Calu3 (cell line): ENCODE measurements around the gene MAP3K20. TPM values are rescaled to one million over a fixed set of nuclear protein-coding genes. Genes with fewer than 3 reads are reported as not detected.
A peak's percentile ranks its signal among the peaks of the same experiment; 100 is the strongest.
"Not testable (repeated sequence)": the region's sequence is repeated elsewhere in the genome, so short reads cannot be mapped to it uniquely, and the experiment has no call there.

Experiments used
- BruUV-seq: library from RNA; stranded (reverse); fragments of 400-500 nt; replicated peaks from 2 replicates; lab custom pipeline; 2021; lab: Mats Ljungman, UMichigan
- CTCF ChIA-PET: fragments of 300-600 bp; sonication (Branson Sonifier 250); formaldehyde crosslinking; loops from one replicate; lab custom pipeline; 2022; ENCODE audit warnings: antibody characterized with exemption; lab: Charles Lee
- DNase-seq: peaks from one replicate; pipeline ENCODE4 v3.0.0; 2022
- H3K27ac Mint-ChIP-seq: one replicate; pipeline ENCODE4 v1.8.0; 2022; ENCODE audit warnings: mixed read lengths; ENCODE audit not compliant: unreplicated experiment
- H3K27me3 Mint-ChIP-seq: one replicate; pipeline ENCODE4 v1.8.0; 2022; ENCODE audit warnings: mixed read lengths; ENCODE audit not compliant: unreplicated experiment
- H3K36me3 Mint-ChIP-seq: one replicate; pipeline ENCODE4 v1.8.0; 2022; ENCODE audit warnings: mild to moderate bottlenecking, moderate library complexity, mixed read lengths; ENCODE audit not compliant: insufficient read depth, unreplicated experiment
- H3K4me1 Mint-ChIP-seq: one replicate; pipeline ENCODE4 v1.8.0; 2022; ENCODE audit warnings: mild to moderate bottlenecking, low read depth, mixed read lengths; ENCODE audit not compliant: unreplicated experiment
- H3K4me3 Mint-ChIP-seq: one replicate; pipeline ENCODE4 v1.8.0; 2022; ENCODE audit warnings: mild to moderate bottlenecking, low read depth, moderate library complexity, mixed read lengths; ENCODE audit not compliant: unreplicated experiment
- H3K9me3 Mint-ChIP-seq: one replicate; pipeline ENCODE4 v1.8.0; 2022; ENCODE audit warnings: low read depth, mixed read lengths; ENCODE audit not compliant: unreplicated experiment
- intact Hi-C: fragments of 100-400 bp; cut with micrococcal nuclease; formaldehyde crosslinking; loops from one replicate; pipeline ENCODE4 v1.10.0; 2022; ENCODE audit not compliant: unreplicated experiment
- total RNA-seq: library from RNA; stranded (reverse); gene quantifications from 2 replicates; pipeline ENCODE4 v1.2.3, GENCODE V29; 2022
- TF ChIP-seq, protein P1 (sequence below): fragments of 200-600 bp; IDR thresholded peaks from one replicate; pipeline ENCODE4 v1.8.0; 2022; ENCODE audit warnings: antibody characterized with exemption; ENCODE audit not compliant: unreplicated experiment

MAP3K20 gene
- total RNA-seq, 1 experiment from 2014 or later: 37.0 TPM

DNA sequence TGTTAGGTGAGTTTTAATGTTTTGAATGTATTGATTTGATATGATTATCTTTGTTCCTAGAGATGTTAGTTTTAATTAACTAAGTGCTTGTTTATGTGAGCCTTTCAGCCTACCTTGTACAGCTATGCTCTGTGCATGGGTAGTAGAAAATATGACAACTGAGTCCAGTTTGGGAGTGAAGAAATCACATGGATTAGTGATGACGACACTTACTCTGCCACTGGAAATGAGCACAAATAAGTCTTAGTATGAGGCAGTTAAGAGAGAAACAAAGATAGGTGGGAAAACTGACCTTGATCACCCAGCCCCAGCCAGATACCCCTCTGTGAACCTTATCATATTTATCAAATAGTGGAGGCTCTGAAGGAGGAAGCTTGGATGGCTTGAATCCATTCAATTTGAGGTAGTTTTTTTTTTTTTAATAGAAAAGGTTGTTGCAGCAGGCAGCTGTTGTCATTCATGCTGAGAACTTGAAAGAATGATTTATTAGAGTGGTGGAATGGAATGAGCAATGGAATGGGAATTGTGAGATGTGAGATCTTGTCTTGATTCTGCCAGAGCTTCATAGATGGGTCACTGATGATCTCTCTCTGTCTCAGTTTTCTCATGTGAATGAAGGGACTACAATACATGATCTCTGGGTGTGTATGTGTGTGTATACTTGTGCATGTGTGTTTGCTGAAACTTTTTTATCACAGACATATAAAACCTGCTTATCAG is 96.4 kb downstream of the MAP3K20 start:
- H3K27me3 Mint-ChIP-seq: no peaks in the 10 kb centered on the region
- intact Hi-C loops: no loop called here
- H3K4me1 Mint-ChIP-seq: peaks cover 20% of the 10 kb centered on the region
- H3K36me3 Mint-ChIP-seq: peaks cover 4% of the 10 kb centered on the region
- CTCF ChIA-PET: interaction anchor here (1.6 kb wide), 1 partner anchor 12 kb away, joined by 3 read pairs; no protein-coding TSS in a partner anchor
- H3K27ac Mint-ChIP-seq: peak overlapping the region; percentile 22
- H3K9me3 Mint-ChIP-seq: no peaks in the 10 kb centered on the region
- DNase-seq: no peak
- TF ChIP-seq, protein P1, sequence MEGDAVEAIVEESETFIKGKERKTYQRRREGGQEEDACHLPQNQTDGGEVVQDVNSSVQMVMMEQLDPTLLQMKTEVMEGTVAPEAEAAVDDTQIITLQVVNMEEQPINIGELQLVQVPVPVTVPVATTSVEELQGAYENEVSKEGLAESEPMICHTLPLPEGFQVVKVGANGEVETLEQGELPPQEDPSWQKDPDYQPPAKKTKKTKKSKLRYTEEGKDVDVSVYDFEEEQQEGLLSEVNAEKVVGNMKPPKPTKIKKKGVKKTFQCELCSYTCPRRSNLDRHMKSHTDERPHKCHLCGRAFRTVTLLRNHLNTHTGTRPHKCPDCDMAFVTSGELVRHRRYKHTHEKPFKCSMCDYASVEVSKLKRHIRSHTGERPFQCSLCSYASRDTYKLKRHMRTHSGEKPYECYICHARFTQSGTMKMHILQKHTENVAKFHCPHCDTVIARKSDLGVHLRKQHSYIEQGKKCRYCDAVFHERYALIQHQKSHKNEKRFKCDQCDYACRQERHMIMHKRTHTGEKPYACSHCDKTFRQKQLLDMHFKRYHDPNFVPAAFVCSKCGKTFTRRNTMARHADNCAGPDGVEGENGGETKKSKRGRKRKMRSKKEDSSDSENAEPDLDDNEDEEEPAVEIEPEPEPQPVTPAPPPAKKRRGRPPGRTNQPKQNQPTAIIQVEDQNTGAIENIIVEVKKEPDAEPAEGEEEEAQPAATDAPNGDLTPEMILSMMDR: no peak
- no TSS peak for BruUV-seq
- H3K4me3 Mint-ChIP-seq: peak overlapping the region; percentile 39

DNA sequence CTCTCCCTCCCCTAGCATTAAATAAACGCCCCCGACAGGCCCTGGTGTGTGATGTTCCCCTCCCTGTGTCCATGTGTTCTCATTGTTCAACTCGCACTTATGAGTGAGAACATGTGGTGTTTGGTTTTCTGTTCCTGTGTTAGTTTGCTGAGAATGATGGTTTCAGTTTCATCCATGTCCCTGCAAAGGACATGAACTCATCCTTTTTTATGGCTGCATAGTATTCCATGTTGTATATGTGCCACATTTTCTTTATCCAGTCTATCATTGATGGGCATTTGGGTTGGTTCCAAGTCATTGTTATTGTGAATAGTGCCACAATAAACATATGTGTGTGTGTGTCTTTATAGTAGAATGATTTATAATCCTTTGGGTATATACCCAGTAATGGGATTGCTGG is 98.7 kb downstream of the MAP3K20 start:
- BruUV-seq, H3K27me3 Mint-ChIP-seq, DNase-seq, H3K4me3 Mint-ChIP-seq, CTCF ChIA-PET, H3K9me3 Mint-ChIP-seq, intact Hi-C loops, H3K36me3 Mint-ChIP-seq, H3K27ac Mint-ChIP-seq: not testable (repeated sequence)
- peaks cover 20% of the 10 kb centered on the region for H3K4me1 Mint-ChIP-seq

DNA sequence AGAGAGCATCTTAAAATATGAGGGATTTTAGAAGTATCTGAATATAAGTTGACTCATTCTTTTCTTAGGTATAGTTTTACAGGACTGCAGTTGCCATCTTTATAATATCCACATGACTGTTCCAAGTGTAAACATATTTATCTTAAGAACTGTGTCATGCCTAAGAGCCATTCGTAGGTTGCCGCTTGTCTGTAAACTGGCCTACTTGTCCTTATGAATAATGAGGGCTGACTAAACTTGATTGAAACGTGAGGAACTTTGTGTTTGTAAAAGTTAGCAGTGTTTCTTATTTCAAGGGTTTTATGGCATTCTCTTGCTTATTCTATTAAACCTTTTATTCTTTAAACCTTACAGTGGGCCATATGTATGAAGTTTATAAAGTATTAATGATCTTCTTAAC is 99.6 kb downstream of the MAP3K20 start:
- no peak for DNase-seq
- CTCF ChIA-PET: interaction anchor here (0.6 kb wide), 1 partner anchor 30 kb away, joined by 3 read pairs; no protein-coding TSS in a partner anchor
- TF ChIP-seq, protein P1: no peak
- H3K4me1 Mint-ChIP-seq: peaks cover 20% of the 10 kb centered on the region
- H3K36me3 Mint-ChIP-seq: peaks cover 4% of the 10 kb centered on the region
- H3K4me3 Mint-ChIP-seq: no peak overlapping the region
- no peaks in the 10 kb centered on the region for H3K9me3 Mint-ChIP-seq
- H3K27me3 Mint-ChIP-seq: no peaks in the 10 kb centered on the region
- intact Hi-C loops: no loop called here
- BruUV-seq: no TSS peak
- no peak overlapping the region for H3K27ac Mint-ChIP-seq

DNA sequence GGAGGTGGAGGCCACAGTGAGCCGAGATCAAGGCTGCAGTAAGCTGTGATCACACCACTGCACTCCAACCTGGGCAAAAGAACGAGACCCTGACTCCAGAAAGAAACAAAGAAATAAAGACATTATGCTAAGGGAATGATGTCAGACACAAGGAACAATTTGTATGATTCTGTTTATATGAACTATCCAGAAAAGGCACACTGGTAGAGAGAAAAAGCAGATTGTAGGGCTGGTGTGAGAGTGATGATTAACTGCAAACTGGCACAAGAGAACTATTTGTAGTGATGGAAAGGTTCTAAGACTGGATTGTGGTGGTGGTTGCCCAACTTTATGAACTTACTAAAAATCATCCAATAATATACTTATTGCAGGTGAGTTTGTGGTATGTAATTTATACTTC is 106.3 kb downstream of the MAP3K20 start:
- no TSS peak for BruUV-seq
- TF ChIP-seq, protein P1: no peak
- no peaks in the 10 kb centered on the region for H3K9me3 Mint-ChIP-seq
- no peaks in the 10 kb centered on the region for H3K27me3 Mint-ChIP-seq
- no peak for DNase-seq
- no peak overlapping the region for H3K27ac Mint-ChIP-seq
- peaks cover 14% of the 10 kb centered on the region for H3K4me1 Mint-ChIP-seq
- CTCF ChIA-PET: no interaction called here
- intact Hi-C loops: no loop called here
- no peak overlapping the region for H3K4me3 Mint-ChIP-seq
- H3K36me3 Mint-ChIP-seq: peaks cover 3% of the 10 kb centered on the region
